GM12875 (cell line): ENCODE data around the gene ENOX1.

Experiments used
- H3K4me3 ChIP-seq: one replicate; pipeline ENCODE4 v1.5.1; 2011; ENCODE audit warnings: low read depth, low read length, control low read depth
- TF ChIP-seq, protein P1 (sequence below): IDR thresholded peaks from 2 replicates; pipeline ENCODE4 v1.5.1; 2011; ENCODE audit warnings: low read depth, mild to moderate bottlenecking, control low read depth, inconsistent platforms, low read length, moderate library complexity, borderline replicate concordance; ENCODE audit not compliant: insufficient read depth

Gene ENOX1

GRCh38 chr13:43799191-43799590 lies 12.4 kb upstream of the ENOX1 start:
- TF ChIP-seq, protein P1, sequence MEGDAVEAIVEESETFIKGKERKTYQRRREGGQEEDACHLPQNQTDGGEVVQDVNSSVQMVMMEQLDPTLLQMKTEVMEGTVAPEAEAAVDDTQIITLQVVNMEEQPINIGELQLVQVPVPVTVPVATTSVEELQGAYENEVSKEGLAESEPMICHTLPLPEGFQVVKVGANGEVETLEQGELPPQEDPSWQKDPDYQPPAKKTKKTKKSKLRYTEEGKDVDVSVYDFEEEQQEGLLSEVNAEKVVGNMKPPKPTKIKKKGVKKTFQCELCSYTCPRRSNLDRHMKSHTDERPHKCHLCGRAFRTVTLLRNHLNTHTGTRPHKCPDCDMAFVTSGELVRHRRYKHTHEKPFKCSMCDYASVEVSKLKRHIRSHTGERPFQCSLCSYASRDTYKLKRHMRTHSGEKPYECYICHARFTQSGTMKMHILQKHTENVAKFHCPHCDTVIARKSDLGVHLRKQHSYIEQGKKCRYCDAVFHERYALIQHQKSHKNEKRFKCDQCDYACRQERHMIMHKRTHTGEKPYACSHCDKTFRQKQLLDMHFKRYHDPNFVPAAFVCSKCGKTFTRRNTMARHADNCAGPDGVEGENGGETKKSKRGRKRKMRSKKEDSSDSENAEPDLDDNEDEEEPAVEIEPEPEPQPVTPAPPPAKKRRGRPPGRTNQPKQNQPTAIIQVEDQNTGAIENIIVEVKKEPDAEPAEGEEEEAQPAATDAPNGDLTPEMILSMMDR: no peak

GRCh38 chr13:43797869-43798268 lies 11.1 kb upstream of the ENOX1 start:
- TF ChIP-seq, protein P1: no peak
- H3K4me3 ChIP-seq: no peak overlapping the region

More at GRCh38 chr13:43799191-43799590, 12.4 kb upstream of the ENOX1 start:
- no peak overlapping the region for H3K4me3 ChIP-seq

- no peak overlapping the region for H3K4me3 ChIP-seq
- TF ChIP-seq, protein P1: no peak
Measured at GRCh38 chr13:43797159-43797558, 10.4 kb upstream of the ENOX1 start.

- TF ChIP-seq, protein P1: no peak
Measured at GRCh38 chr13:43794416-43794815, 7.6 kb upstream of the ENOX1 start.

GRCh38 chr13:43792076-43792881 lies 5.5 kb upstream of the ENOX1 start:
- TF ChIP-seq, protein P1: no peak
- no peak overlapping the region for H3K4me3 ChIP-seq

More at GRCh38 chr13:43794416-43794815, 7.6 kb upstream of the ENOX1 start:
- no peak overlapping the region for H3K4me3 ChIP-seq

GRCh38 chr13:43787997-43788396 lies 1.2 kb upstream of the ENOX1 start:
- H3K4me3 ChIP-seq: no peak overlapping the region
- TF ChIP-seq, protein P1: peak; percentile 35; the same call in 1 of the 2 replicates

GRCh38 chr13:43787518-43787891 lies 733 bp upstream of the ENOX1 start:
- TF ChIP-seq, protein P1: no peak
- H3K4me3 ChIP-seq: peak overlapping the region; percentile 72
